Uterus (tissue), 4 donors: ENCODE results near the gene FILIP1. TPM values are rescaled to one million over a fixed set of nuclear protein-coding genes. Genes with fewer than 3 reads are reported as not detected.

ENCODE experiments used
- DNase-seq, 2 donors: peaks; one replicate each; pipeline ENCODE4 v3.0.0-alpha.2; 2019 to 2020
- H3K27ac ChIP-seq, 2 donors: fragments of 200-600 bp; sonication (generic); 1 replicate in 1 of 2; 2 replicates in 1 of 2; pipeline ENCODE4 v1.5.1; 2016 to 2018
- H3K27me3 ChIP-seq, 2 donors: fragments of 200-600 bp; sonication (generic); one replicate each; pipeline ENCODE4 v1.5.1; 2018 to 2019; ENCODE audit warnings: control low read depth in 1 of 2
- H3K36me3 ChIP-seq, 2 donors: fragments of 200-600 bp; sonication (generic); one replicate each; pipeline ENCODE4 v1.5.1; 2019; ENCODE audit warnings: control low read depth in 1 of 2
- H3K4me1 ChIP-seq, 2 donors: fragments of 200-600 bp; sonication (generic); one replicate each; pipeline ENCODE4 v1.5.1; 2018 to 2019; ENCODE audit warnings: control low read depth in 1 of 2
- H3K4me3 ChIP-seq, 2 donors: fragments of 200-600 bp; sonication (generic); 1 replicate in 1 of 2; 2 replicates in 1 of 2; pipeline ENCODE4 v1.5.1; 2018 to 2019; ENCODE audit warnings: mild to moderate bottlenecking in 1 of 2
- H3K9me3 ChIP-seq, 2 donors: fragments of 200-600 bp; sonication (generic); one replicate each; pipeline ENCODE4 v1.5.1; 2019; ENCODE audit warnings: control low read depth in 1 of 2
- CTCF ChIP-seq, 4 experiments: fragments of 200-600 bp in 2 of 4; fragments of 450-650 bp in 2 of 4; sonication (generic) in 2 of 4; IDR thresholded peaks; one replicate each; pipeline ENCODE4 v1.5.1; 2016 to 2019; ENCODE audit warnings: antibody characterized with exemption in 4 of 4, mild to moderate bottlenecking in 2 of 4, moderate library complexity in 1 of 4
- POLR2A ChIP-seq, 2 donors: fragments of 450-650 bp; IDR thresholded peaks; one replicate each; pipeline ENCODE4 v1.6.1; 2016; ENCODE audit warnings: antibody characterized with exemption in 2 of 2, mild to moderate bottlenecking in 1 of 2, moderate library complexity in 1 of 2
- intact Hi-C: fragments of 100-400 bp; cut with DNase I; formaldehyde crosslinking; loops from one replicate; pipeline ENCODE4 v1.15.1; 2023; ENCODE audit warnings: low total_unique reads
- microRNA-seq: library from miRNA; unstranded; fragments of <30 nt; microRNA quantifications from one replicate; pipeline ENCODE4, GENCODE V29; 2016; ENCODE audit warnings: borderline microRNAs expressed, borderline replicate concordance
- small RNA-seq: library from RNA; depleted of rRNA; stranded (forward); fragments of <200 nt; gene quantifications from one replicate; pipeline ENCODE3, GENCODE V24; 2016
- total RNA-seq, 4 donors: library from RNA; depleted of rRNA in 3 of 4; stranded (reverse); fragments of >200 nt in 3 of 4; gene quantifications; one replicate each; pipeline versions ENCODE4 v1.1.0 to v1.2.4, GENCODE V29; 2014 to 2023
- donor health status: DM: yes; HTN: yes; CAD: no.

FILIP1 gene
- total RNA-seq, 4 donors from 2014 or later = 4.7 to 23.1 (median 12.5) TPM

- intact Hi-C loops = no loop called here
- Histone ChIP-seq H3K9me3 (no peaks in the 10 kb centered on the region), H3K27me3 (no peaks in the 10 kb centered on the region), H3K4me1 (no peaks in the 10 kb centered on the region), H3K4me3 (no peak overlapping the region), H3K36me3 (peaks cover 0 to 3% of the 10 kb centered on the region in 2 donors), H3K27ac (no peak overlapping the region)
- TF ChIP-seq CTCF (IDR thresholded peaks at IDR 0.05) (no peak), POLR2A (IDR thresholded peaks at IDR 0.05) (no peak)
- no peak for DNase-seq
Measured at GRCh38 chr6:75249837-75250236, 243.8 kb downstream of the FILIP1 start.

DNA sequence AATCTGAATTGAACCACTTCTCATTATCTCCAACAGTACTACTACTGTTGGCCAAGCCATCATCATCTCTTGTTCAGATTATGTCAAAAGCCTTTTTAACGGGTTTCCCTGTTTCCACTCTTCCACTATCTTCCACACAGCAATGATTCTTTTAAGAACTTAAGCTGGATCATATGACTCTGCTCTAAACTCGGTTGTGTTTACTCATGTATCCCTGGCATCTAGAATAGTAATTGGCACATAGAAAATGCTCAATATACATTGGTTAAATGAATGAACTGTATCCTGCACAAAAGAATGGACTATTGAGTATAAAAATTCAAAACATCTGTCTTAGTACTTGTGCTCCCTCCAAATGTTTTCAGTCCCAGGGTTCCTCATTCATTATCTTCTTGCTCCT lies 247.2 kb downstream of the FILIP1 start:
- Histone ChIP-seq H3K27me3 (no peaks in the 10 kb centered on the region), H3K27ac (no peak overlapping the region), H3K9me3 (no peaks in the 10 kb centered on the region), H3K4me1 (no peaks in the 10 kb centered on the region), H3K36me3 (no peaks in the 10 kb centered on the region), H3K4me3 (no peak overlapping the region)
- TF ChIP-seq POLR2A (IDR thresholded peaks at IDR 0.05) = no peak
- intact Hi-C loops = no loop called here
- no peak for DNase-seq

DNA sequence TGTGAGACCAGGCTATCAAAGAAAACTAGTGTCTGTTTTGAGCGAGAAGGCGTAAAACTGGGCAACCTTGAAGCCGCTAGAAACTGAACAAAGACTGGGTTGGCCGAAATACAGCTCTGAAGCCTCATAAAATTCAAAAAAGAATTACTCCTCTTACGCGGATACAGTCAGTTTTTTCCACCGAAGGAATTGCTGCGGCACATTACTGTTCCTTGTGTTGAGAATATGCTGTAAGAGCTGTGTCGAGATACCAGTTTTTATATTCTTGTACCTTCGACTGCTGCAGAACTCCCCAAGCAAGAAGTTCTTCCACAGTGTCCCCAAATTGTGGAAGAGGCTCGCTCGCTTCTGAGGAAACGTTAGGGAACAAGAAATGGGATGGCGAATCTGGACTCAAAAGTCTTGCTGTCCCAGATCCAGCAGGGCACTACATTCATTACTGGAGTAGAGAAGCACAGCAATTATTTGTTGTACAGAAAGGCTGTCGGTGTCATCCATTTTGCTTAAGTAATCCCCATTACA lies 249.5 kb downstream of the FILIP1 start:
- TF ChIP-seq POLR2A (IDR thresholded peaks at IDR 0.05) = no peak
- peak overlapping the region; percentile 91 to 92 for H3K27ac ChIP-seq
- no peaks in the 10 kb centered on the region for H3K36me3 ChIP-seq
- DNase-seq = no peak
- H3K4me1 ChIP-seq = no peaks in the 10 kb centered on the region
- H3K27me3 ChIP-seq = no peaks in the 10 kb centered on the region
- peak overlapping the region; percentile 69 to 77 for H3K4me3 ChIP-seq
- H3K9me3 ChIP-seq = no peaks in the 10 kb centered on the region
- intact Hi-C loops = no loop called here

GRCh38 chr6:75243333-75244062 lies 250.1 kb downstream of the FILIP1 start, which contains the start of gene COX7A2:
TSS of gene COX7A2 (minus strand) at chr6:75243801. CDS start at chr6:75243734, 67 bp downstream.
- intact Hi-C loops = no loop called here
- Histone ChIP-seq H3K4me1 (no peaks in the 10 kb centered on the region), H3K9me3 (no peaks in the 10 kb centered on the region), H3K27me3 (no peaks in the 10 kb centered on the region), H3K36me3 (no peaks in the 10 kb centered on the region), H3K4me3 (peak within 1 kb of the TSS; percentile 69 to 77), H3K27ac (peak within 1 kb of the TSS; percentile 91 to 92)
- peak; percentile 55 to 70 for TF ChIP-seq POLR2A (IDR thresholded peaks at IDR 0.05)
- TF ChIP-seq CTCF (IDR thresholded peaks at IDR 0.05) = peak in 1 of 4 experiments; percentile 9
- DNase-seq = peak; percentile 86 to 91

Small RNA genes within 50 kb of the gene (microRNA-seq; reads per million reads assigned to microRNA genes)
- gene MIR4463 = not detected

Small RNA genes within 50 kb of the gene (small RNA-seq; reads per million reads assigned to genes)
- gene MIR4463 = not detected
- gene RF00012 = not detected
- gene RNU1-34P = not detected

Other genes starting within 250 kb of the FILIP1 start
- gene COX7A2, start 250.0 kb downstream of the FILIP1 start, total RNA-seq = 1,000 to 10,000 TPM in 1 of 4 donors, 100 to 1,000 TPM in 2, 10 to 100 TPM in 1; 58.5 to 1,788 (median 211) TPM
- 100 to 1,000 TPM in 2 of 4 donors, 10 to 100 TPM in 2; 71.0 to 194 (median 125) TPM for gene TMEM30A, start 209.0 kb downstream of the FILIP1 start, total RNA-seq
- 100 to 1,000 TPM in 3 of 4 donors, 10 to 100 TPM in 1; 70.4 to 258 (median 205) TPM for gene SENP6, start 108.1 kb upstream of the FILIP1 start, total RNA-seq